ENCODE measurements around the gene DLD. TPM values are rescaled to one million over a fixed set of nuclear protein-coding genes. Genes with fewer than 3 reads are reported as not detected.

DLD gene
- total and polyA plus RNA-seq, 2 of the 13 experiments (the other 11 are each of a cell fraction or from before 2014, with no cell fraction given): 56.8 to 95.2 TPM

GRCh38 chr7:107948645-107949442 is 57.9 kb downstream of the DLD start (continued):
- TF ChIP-seq E2F2 (CRISPR knock-in tag; IDR thresholded peaks at IDR 0.05; ENCODE audit: borderline replicate concordance) (no peak), MAFG (CRISPR knock-in tag; IDR thresholded peaks at IDR 0.05) (no peak), RBM22 (optimal IDR thresholded peaks at IDR 0.05; ENCODE audit: low read length) (no peak), ARNT (IDR thresholded peaks at IDR 0.05) (no peak), MAFF (IDR thresholded peaks at IDR 0.05; ENCODE audit: low read depth, low read length) (no peak), BCL3 (CRISPR knock-in tag; IDR thresholded peaks at IDR 0.05) (no peak), ZNF777 (CRISPR knock-in tag; IDR thresholded peaks at IDR 0.05) (no peak)

GRCh38 chr7:107949443-107949935 is 58.5 kb downstream of the DLD start:
- DNase-seq (ENCODE audit: low spot score) (no peak), FAIRE-seq (no peak), ATAC-seq (no peak)
- H4K20me1 ChIP-seq (ENCODE audit: insufficient read depth, low read length): no peaks in the 10 kb centered on the region
- H2AFZ ChIP-seq (ENCODE audit: low read length): no peak overlapping the region
- no peaks in the 10 kb centered on the region for H3K79me2 ChIP-seq (ENCODE audit: insufficient read depth, low read length)
- H3K4me1 ChIP-seq (ENCODE audit: insufficient read depth, low read length): peaks cover 61% of the 10 kb centered on the region
- H3K4me3 ChIP-seq (replicated peaks in 1 of 3; ENCODE audit: insufficient read depth in 1 of 3, low read depth in 2 of 3, low read length in 3 of 3): no peak overlapping the region; a peak in 1 of 6 replicates
- in situ Hi-C loops (cut with HindIII; ENCODE audit: extremely low pct_ligation_motif_present, low pct_unique_long_range_greater_than_20kb) (no loop called here), intact Hi-C loops (cut with micrococcal nuclease; ENCODE audit: unreplicated experiment) (loop anchor here (1.0 to 2.0 kb wide), 3 partner anchors 17 to 146 kb away; no protein-coding TSS in a partner anchor)
- 0 out of 2 replicates have a peak, but pooled peaks have one; percentile 4 for TF ChIP-seq GATA4 (IDR thresholded peaks at IDR 0.05; ENCODE audit: borderline replicate concordance, low read depth)
- TF ChIP-seq CEBPB (IDR thresholded peaks at IDR 0.05; ENCODE audit: borderline replicate concordance, low read depth, low read length): no peak
- no peaks in the 10 kb centered on the region for H3K9me3 ChIP-seq (ENCODE audit: low read length)
- BruUV-seq (replicated peaks): no TSS peak
- WGBS (ENCODE audit: low lambda C conversion rate): 71% methylated on average over 1 of the region's 1 CpG
- peak overlapping the region; percentile 8 for H3K4me2 ChIP-seq (ENCODE audit: low read depth, low read length)
- ChIA-PET CTCF (ENCODE audit: low intra/inter-chr PET ratio, low total read pairs) (no interaction called here), POLR2A (interaction anchor here (1.0 to 1.3 kb wide), 4 partner anchors 17 to 66 kb away, joined by 3 to 5 read pairs (median 3); partner anchors contain the start of gene LAMB1)
- peak overlapping the region; percentile 24; the same call in 1 of the 2 replicates for H3K9ac ChIP-seq (ENCODE audit: insufficient read depth, low read depth, low read length)
- peak overlapping the region; percentile 60 for H3K27ac ChIP-seq (ENCODE audit: extremely low read length, insufficient read depth, low read length)
- peaks cover 31 to 59% of the 10 kb centered on the region in 2 experiments for H3K36me3 ChIP-seq (replicated peaks in 1 of 2; ENCODE audit: control insufficient read depth in 1 of 2, insufficient read depth in 2 of 2, low read length in 2 of 2)
- H3K27me3 ChIP-seq (ENCODE audit: control insufficient read depth in 1 of 2, insufficient read depth in 2 of 2, low read length in 2 of 2): no peaks in the 10 kb centered on the region

Measured in HepG2 (cell line).